CD8-positive, alpha-beta memory T cell (primary cell): Measurements from ENCODE around the gene WDFY2. TPM values are rescaled to one million over a fixed set of nuclear protein-coding genes. Genes with fewer than 3 reads are reported as not detected.

ENCODE experiments used
- CTCF ChIA-PET: fragments of 350-600 bp; sonication (Branson Sonifier 250); formaldehyde crosslinking; loops from one replicate; lab custom pipeline; 2021; ENCODE audit warnings: antibody characterized with exemption; lab: Charles Lee
- POLR2A ChIA-PET: fragments of 350-600 bp; sonication (Branson Sonifier 250); formaldehyde crosslinking; loops from one replicate; lab custom pipeline; 2021; ENCODE audit warnings: antibody characterized with exemption; lab: Charles Lee
- DNase-seq, 5 donors: peaks; one replicate each; pipeline versions ENCODE4 v3.0.0 to v3.0.0-alpha.2; 2020 to 2022; ENCODE audit warnings: mixed read lengths in 1 of 5
- H3K27ac ChIP-seq: one replicate; pipeline ENCODE4 v1.7.0; 2013; ENCODE audit warnings: low read depth, mild to moderate bottlenecking, low read length, moderate library complexity
- H3K27me3 ChIP-seq: 2 replicates; pipeline ENCODE4 v1.7.0; 2013; ENCODE audit warnings: low read length, mild to moderate bottlenecking; ENCODE audit not compliant: insufficient read depth, poor library complexity, severe bottlenecking
- H3K36me3 ChIP-seq: 2 replicates; pipeline ENCODE4 v1.7.0; 2013; ENCODE audit warnings: mild to moderate bottlenecking, low read length, moderate library complexity; ENCODE audit not compliant: insufficient read depth
- H3K4me1 ChIP-seq: 2 replicates; pipeline ENCODE4 v1.7.0; 2013; ENCODE audit warnings: mild to moderate bottlenecking, low read length, moderate library complexity; ENCODE audit not compliant: insufficient read depth
- H3K4me3 ChIP-seq: 2 replicates; pipeline ENCODE4 v1.7.0; 2013; ENCODE audit warnings: mild to moderate bottlenecking, low read length
- H3K9me3 ChIP-seq: 2 replicates; pipeline ENCODE4 v1.7.0; 2013; ENCODE audit warnings: mild to moderate bottlenecking, low read length
- H3K27ac Mint-ChIP-seq, 8 donors: one replicate each; pipeline ENCODE4 v1.8.0; 2020 to 2021; ENCODE audit warnings: mixed read lengths in 8 of 8, mild to moderate bottlenecking in 6 of 8, inconsistent platforms in 3 of 8, moderate library complexity in 3 of 8
- H3K27me3 Mint-ChIP-seq, 2 donors: one replicate each; pipeline ENCODE4 v1.8.0; 2020 to 2021; ENCODE audit warnings: mixed read lengths in 2 of 2, mild to moderate bottlenecking in 1 of 2, moderate library complexity in 1 of 2
- H3K36me3 Mint-ChIP-seq, 3 donors: one replicate each; pipeline ENCODE4 v1.8.0; 2020 to 2021; ENCODE audit warnings: mixed read lengths in 3 of 3, inconsistent platforms in 1 of 3, mild to moderate bottlenecking in 1 of 3
- H3K4me1 Mint-ChIP-seq, 3 donors: one replicate each; pipeline ENCODE4 v1.8.0; 2020 to 2021; ENCODE audit warnings: mixed read lengths in 3 of 3, inconsistent platforms in 1 of 3, mild to moderate bottlenecking in 1 of 3
- H3K4me3 Mint-ChIP-seq, 7 donors: one replicate each; pipeline ENCODE4 v1.8.0; 2020 to 2021; ENCODE audit warnings: mixed read lengths in 7 of 7, mild to moderate bottlenecking in 6 of 7, moderate library complexity in 4 of 7, inconsistent platforms in 2 of 7
- H3K9me3 Mint-ChIP-seq, 5 donors: one replicate each; pipeline ENCODE4 v1.8.0; 2020 to 2022; ENCODE audit warnings: mixed read lengths in 5 of 5, mild to moderate bottlenecking in 3 of 5, moderate library complexity in 2 of 5, inconsistent platforms in 1 of 5
- polyA plus RNA-seq: library from polyadenylated mRNA; unstranded; fragments of 300-500 nt; fragmentation: Illumina TruSeq; gene quantifications from one replicate; pipeline ENCODE4 v1.2.3, GENCODE V29; 2021
- total RNA-seq, 2 experiments: library from RNA; stranded (reverse); gene quantifications; one replicate each; pipeline ENCODE4 v1.2.3, GENCODE V29; 2021

The WDFY2 gene
- total and polyA plus RNA-seq, 3 experiments from 2014 or later: 3.9 to 7.1 (median 6.1) TPM

DNA sequence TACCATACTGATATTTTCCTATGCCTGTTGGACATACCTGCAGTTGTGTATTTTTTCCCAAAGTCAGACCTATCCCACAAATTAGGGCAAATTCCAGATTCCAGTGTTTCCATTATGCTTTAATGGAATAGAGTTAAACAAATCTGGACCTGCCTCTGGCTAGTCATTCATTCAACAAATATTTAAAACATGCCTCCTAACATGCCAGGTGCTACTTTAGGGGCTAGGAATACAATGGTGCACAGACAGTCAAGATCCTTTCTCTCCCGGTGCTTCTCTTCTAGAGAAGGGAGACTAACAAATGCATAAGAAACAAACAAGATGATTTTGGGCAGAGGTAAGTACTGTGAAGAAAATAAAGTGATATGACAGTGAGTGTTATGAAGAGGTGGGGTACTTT, 7.5 kb upstream of the WDFY2 start:
- no peak overlapping the region for H3K4me3 ChIP-seq
- peak overlapping the region in 1 of 7 donors; percentile 44 for H3K4me3 Mint-ChIP-seq
- CTCF ChIA-PET: no interaction called here
- H3K27me3 Mint-ChIP-seq: peaks cover 0 to 11% of the 10 kb centered on the region in 2 donors
- H3K27ac ChIP-seq: no peak overlapping the region
- peaks cover 0 to 7% (median 0%) of the 10 kb centered on the region in 5 donors for H3K9me3 Mint-ChIP-seq
- H3K4me1 Mint-ChIP-seq: no peaks in the 10 kb centered on the region
- POLR2A ChIA-PET: no interaction called here
- DNase-seq: no peak
- H3K4me1 ChIP-seq: no peaks in the 10 kb centered on the region
- no peaks in the 10 kb centered on the region for H3K9me3 ChIP-seq
- peaks cover 0 to 2% (median 0%) of the 10 kb centered on the region in 3 donors for H3K36me3 Mint-ChIP-seq
- H3K27ac Mint-ChIP-seq: peak overlapping the region in 1 of 8 donors; percentile 70
- H3K27me3 ChIP-seq: no peaks in the 10 kb centered on the region
- no peaks in the 10 kb centered on the region for H3K36me3 ChIP-seq

DNA sequence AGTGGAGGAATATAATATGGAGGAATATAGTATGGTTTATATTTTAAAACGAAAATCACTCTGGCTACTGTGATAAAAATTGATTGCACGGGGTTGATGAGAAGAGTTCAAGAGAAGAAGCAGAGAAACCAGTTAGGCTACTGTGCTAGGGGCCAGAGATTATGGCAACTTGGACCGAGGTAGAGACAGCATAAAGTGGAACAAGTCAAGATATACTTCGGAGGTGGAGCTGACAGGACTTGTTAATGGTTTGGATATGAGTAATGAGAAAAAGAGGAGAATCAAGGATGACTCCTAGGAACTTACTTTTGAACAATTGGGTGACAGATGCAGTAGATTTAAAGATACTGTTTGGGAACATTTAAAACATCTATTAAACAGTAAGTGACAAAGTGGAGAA, 6.6 kb upstream of the WDFY2 start:
- H3K4me1 ChIP-seq: no peaks in the 10 kb centered on the region
- H3K36me3 ChIP-seq: no peaks in the 10 kb centered on the region
- no peaks in the 10 kb centered on the region for H3K9me3 ChIP-seq
- ChIA-PET CTCF (no interaction called here), POLR2A (no interaction called here)
- H3K27ac ChIP-seq: no peak overlapping the region
- no peaks in the 10 kb centered on the region for H3K27me3 ChIP-seq
- H3K4me3 ChIP-seq: no peak overlapping the region
- Mint-ChIP-seq H3K36me3 (peaks cover 0 to 2% (median 0%) of the 10 kb centered on the region in 3 donors), H3K27ac (no peak overlapping the region), H3K27me3 (peaks cover 0 to 11% of the 10 kb centered on the region in 2 donors), H3K9me3 (no peaks in the 10 kb centered on the region), H3K4me3 (no peak overlapping the region), H3K4me1 (no peaks in the 10 kb centered on the region)
- DNase-seq: no peak

- Mint-ChIP-seq H3K27ac (no peak overlapping the region), H3K27me3 (peaks cover 0 to 11% of the 10 kb centered on the region in 2 donors), H3K4me3 (no peak overlapping the region), H3K36me3 (peaks cover 0 to 4% (median 2%) of the 10 kb centered on the region in 3 donors), H3K4me1 (peaks cover 0 to 6% (median 4%) of the 10 kb centered on the region in 3 donors), H3K9me3 (no peaks in the 10 kb centered on the region)
- Histone ChIP-seq H3K27ac (no peak overlapping the region), H3K4me1 (peaks cover 5% of the 10 kb centered on the region), H3K36me3 (no peaks in the 10 kb centered on the region), H3K9me3 (no peaks in the 10 kb centered on the region), H3K27me3 (no peaks in the 10 kb centered on the region), H3K4me3 (no peak overlapping the region)
- POLR2A ChIA-PET: no interaction called here
- CTCF ChIA-PET: no interaction called here
- no peak for DNase-seq
These were observed 4.6 kb upstream of the WDFY2 start for GRCh38 chr13:51579676-51580075.

DNA sequence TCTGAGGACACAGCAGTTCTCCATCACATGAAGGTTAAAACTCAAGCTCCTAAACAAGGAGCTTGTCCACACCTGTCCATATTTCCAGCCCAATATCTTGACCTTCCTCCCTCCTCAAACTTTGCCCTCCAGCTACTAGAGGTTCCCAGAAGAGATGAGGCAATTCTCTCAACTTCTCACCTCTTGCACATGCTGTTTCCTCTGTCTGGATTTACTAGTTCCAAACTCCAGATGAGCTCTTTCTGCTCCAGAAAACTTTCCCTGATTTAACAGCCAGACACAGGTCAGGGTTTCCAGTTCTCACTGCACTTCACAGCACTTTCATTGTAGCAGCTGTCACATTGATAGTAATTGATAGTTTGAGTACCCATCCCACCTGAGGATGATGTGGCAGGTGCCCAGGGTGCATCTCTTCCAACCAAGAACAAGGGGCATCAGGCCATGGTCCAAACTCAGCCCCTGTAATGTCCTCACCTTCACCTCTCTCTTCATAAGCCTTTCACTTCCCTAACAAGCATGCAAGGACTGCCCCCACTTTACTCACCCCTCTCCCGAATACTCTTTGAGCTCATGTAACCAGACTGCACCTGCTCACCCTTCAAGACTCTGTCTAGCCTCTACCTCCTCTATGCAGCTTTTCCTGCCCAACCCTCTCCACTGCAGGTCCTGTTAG, 3.0 kb upstream of the WDFY2 start:
- Histone ChIP-seq H3K27ac (no peak overlapping the region), H3K27me3 (no peaks in the 10 kb centered on the region), H3K36me3 (no peaks in the 10 kb centered on the region), H3K4me1 (peaks cover 16% of the 10 kb centered on the region), H3K9me3 (no peaks in the 10 kb centered on the region), H3K4me3 (no peak overlapping the region)
- CTCF ChIA-PET: interaction anchor here (1.1 to 1.5 kb wide), 3 partner anchors 128 to 217 kb away, joined by 3 to 4 read pairs (median 3); partner anchors contain the start of gene INTS6
- Mint-ChIP-seq H3K4me3 (peak overlapping the region in 1 of 7 donors; percentile 2), H3K27ac (peak overlapping the region in 2 of 8 donors; percentile 1 to 78), H3K9me3 (no peaks in the 10 kb centered on the region), H3K4me1 (peaks cover 12 to 17% (median 14%) of the 10 kb centered on the region in 3 donors), H3K36me3 (peaks cover 0 to 7% (median 2%) of the 10 kb centered on the region in 3 donors), H3K27me3 (peaks cover 0 to 11% of the 10 kb centered on the region in 2 donors)
- POLR2A ChIA-PET: interaction anchor here (0.6 kb wide), 1 partner anchor 139 kb away, joined by 3 read pairs; no protein-coding TSS in a partner anchor
- no peak for DNase-seq

GRCh38 chr13:51583469-51583874, 790 bp upstream of the WDFY2 start:
- ChIA-PET CTCF (interaction anchor here (1.1 kb wide), 1 partner anchor 130 kb away, joined by 4 read pairs; the partner anchor contains the start of gene INTS6), POLR2A (interaction anchor here (0.5 to 3.8 kb wide), 2 partner anchors 130 to 1584 kb away, joined by 5 to 43 read pairs; partner anchors contain the start of gene INTS6)
- peak overlapping the region; percentile 94 for H3K4me3 ChIP-seq
- H3K36me3 Mint-ChIP-seq: peaks cover 0 to 7% (median 0%) of the 10 kb centered on the region in 3 donors
- H3K4me3 Mint-ChIP-seq: peak overlapping the region; percentile 98 to 100 (median 99)
- H3K4me1 ChIP-seq: peaks cover 25% of the 10 kb centered on the region
- peaks cover 28 to 30% (median 29%) of the 10 kb centered on the region in 3 donors for H3K4me1 Mint-ChIP-seq
- peak overlapping the region; percentile 84 for H3K27ac ChIP-seq
- H3K27me3 ChIP-seq: no peaks in the 10 kb centered on the region
- no peaks in the 10 kb centered on the region for H3K27me3 Mint-ChIP-seq
- no peaks in the 10 kb centered on the region for H3K9me3 Mint-ChIP-seq
- H3K36me3 ChIP-seq: no peaks in the 10 kb centered on the region
- H3K27ac Mint-ChIP-seq: peak overlapping the region; percentile 95 to 100 (median 99)
- DNase-seq: no peak
- no peaks in the 10 kb centered on the region for H3K9me3 ChIP-seq

DNA sequence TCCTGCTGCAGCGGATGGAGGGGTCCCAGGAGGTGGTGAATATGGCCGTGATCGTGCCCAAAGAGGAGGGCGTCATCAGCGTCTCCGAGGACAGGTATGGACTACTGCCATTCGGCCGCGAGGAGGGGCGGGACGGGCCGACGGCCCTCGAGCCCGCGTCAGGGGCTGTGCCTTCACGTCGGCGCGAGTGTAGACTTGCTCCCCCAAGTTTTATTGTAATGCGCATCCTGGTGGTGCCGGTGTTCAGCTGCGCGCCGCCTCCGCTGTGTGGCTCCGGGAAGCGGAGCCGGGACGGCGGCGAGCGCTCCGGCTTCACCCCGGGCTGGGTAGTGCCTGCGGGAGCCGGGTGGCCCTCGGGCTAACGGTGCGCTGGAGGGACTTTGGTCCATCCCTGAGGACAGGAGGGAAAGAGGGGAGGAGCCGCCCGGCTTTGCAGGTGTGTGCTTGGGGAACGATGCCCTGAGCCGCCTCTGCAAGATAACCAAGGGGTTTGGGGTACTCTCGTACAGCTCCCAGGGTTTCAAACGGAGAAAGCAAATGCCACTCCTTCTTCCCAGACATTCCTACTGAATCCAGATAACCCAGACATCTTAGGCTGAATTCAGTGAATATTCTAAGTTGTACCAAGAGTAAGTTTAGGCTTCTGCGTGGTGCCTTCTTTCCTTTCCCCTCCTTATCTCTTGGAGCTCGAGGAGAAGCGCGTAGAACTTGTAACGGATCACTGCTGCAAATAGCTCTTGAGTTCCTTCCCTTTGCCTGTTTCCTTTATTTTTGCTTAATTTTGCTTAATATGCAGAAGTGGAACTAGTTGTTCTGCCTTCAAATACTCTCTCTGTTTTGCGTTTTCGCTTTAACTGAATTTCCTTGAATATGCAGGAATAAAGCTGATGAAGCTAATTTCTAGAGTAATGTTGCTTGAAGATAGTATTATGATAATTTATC, 740 bp downstream of the WDFY2 start:
- H3K27ac Mint-ChIP-seq: peak overlapping the region; percentile 60 to 100 (median 97)
- Histone ChIP-seq H3K9me3 (no peaks in the 10 kb centered on the region), H3K27ac (peak overlapping the region; percentile 84), H3K27me3 (no peaks in the 10 kb centered on the region), H3K4me3 (peak overlapping the region; percentile 94), H3K4me1 (peaks cover 25% of the 10 kb centered on the region), H3K36me3 (no peaks in the 10 kb centered on the region)
- H3K9me3 Mint-ChIP-seq: no peaks in the 10 kb centered on the region
- H3K27me3 Mint-ChIP-seq: no peaks in the 10 kb centered on the region
- peak overlapping the region; percentile 98 to 100 (median 99) for H3K4me3 Mint-ChIP-seq
- POLR2A ChIA-PET: interaction anchor here (0.6 to 3.8 kb wide), 7 partner anchors 11 to 247 kb away, joined by 3 to 43 read pairs (median 4); partner anchors contain the start of gene INTS6
- H3K36me3 Mint-ChIP-seq: peaks cover 0 to 7% (median 0%) of the 10 kb centered on the region in 3 donors
- CTCF ChIA-PET: interaction anchor here (0.6 to 1.9 kb wide), 7 partner anchors 11 to 213 kb away, joined by 3 to 7 read pairs (median 5); partner anchors contain the start of gene INTS6
- DNase-seq: peak; percentile 64 to 85 (median 75)
- H3K4me1 Mint-ChIP-seq: peaks cover 32 to 45% (median 38%) of the 10 kb centered on the region in 3 donors

- H3K4me1 Mint-ChIP-seq: peaks cover 36 to 51% (median 43%) of the 10 kb centered on the region in 3 donors
- H3K9me3 ChIP-seq: no peaks in the 10 kb centered on the region
- H3K27me3 Mint-ChIP-seq: no peaks in the 10 kb centered on the region
- no peaks in the 10 kb centered on the region for H3K36me3 ChIP-seq
- no peaks in the 10 kb centered on the region for H3K27me3 ChIP-seq
- ChIA-PET CTCF (interaction anchor here (0.8 to 1.9 kb wide), 6 partner anchors 10 to 212 kb away, joined by 3 to 7 read pairs (median 5); partner anchors contain the start of gene INTS6), POLR2A (interaction anchor here (0.8 to 3.8 kb wide), 6 partner anchors 10 to 246 kb away, joined by 3 to 43 read pairs (median 4); partner anchors contain the start of gene INTS6)
- H3K4me3 Mint-ChIP-seq: peak overlapping the region; percentile 98 to 100 (median 99)
- peak overlapping the region; percentile 94 for H3K4me3 ChIP-seq
- H3K27ac Mint-ChIP-seq: peak overlapping the region in 6 of 8 donors; percentile 85 to 100 (median 97)
- H3K9me3 Mint-ChIP-seq: no peaks in the 10 kb centered on the region
- DNase-seq: no peak
- H3K36me3 Mint-ChIP-seq: peaks cover 0 to 7% (median 0%) of the 10 kb centered on the region in 3 donors
- H3K27ac ChIP-seq: peak overlapping the region; percentile 32
- peaks cover 25% of the 10 kb centered on the region for H3K4me1 ChIP-seq
These were observed 1.4 kb downstream of the WDFY2 start for GRCh38 chr13:51585696-51586095.
